ENCODE data around the gene RBKS. TPM values are rescaled to one million over a fixed set of nuclear protein-coding genes. Genes with fewer than 3 reads are reported as not detected.
A peak's percentile ranks its signal among the peaks of the same experiment; 100 is the strongest.
"Not testable (repeated sequence)": the region's sequence is repeated elsewhere in the genome, so short reads cannot be mapped to it uniquely, and the experiment has no call there.

Gene RBKS
- total RNA-seq, 1 donor from 2014 or later: 0.79 TPM

DNA sequence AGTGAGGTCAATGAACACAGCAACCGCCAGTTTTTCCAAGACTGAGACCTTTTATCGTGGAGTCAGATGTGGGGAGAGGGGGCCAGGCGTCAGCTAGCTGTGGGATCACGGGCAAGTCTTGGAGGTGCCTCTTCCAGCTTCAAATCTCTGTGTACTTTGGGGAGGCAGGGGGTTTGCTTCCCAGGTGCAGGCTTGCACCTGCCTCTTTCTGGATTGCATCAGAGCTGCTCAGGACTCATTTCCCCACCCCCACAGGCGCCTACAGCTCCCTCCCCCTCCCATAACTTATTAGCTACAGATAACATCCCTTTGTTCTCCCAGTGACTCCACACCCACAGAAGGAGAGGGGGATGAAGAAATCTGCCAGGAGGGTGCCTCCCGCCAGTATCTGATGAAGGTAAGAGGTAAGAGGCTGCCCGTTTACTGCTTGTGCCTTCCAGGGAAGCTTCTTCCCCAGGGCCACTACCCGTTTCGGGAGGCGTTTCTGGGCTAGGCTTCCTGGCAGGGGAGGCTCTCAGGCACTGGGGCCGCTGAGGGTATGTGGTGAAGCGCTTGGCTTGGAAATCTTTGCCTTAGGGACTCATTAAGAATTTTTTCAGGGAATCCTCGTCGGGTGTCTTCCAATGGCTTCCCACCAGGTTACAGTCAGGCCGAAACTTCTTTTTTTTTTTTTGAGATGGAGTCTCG, 137.5 kb downstream of the RBKS start:
- H3K4me3 ChIP-seq (ENCODE audit: low read depth, low read length): peak overlapping the region; percentile 37
- no peaks in the 10 kb centered on the region for H3K27me3 ChIP-seq (ENCODE audit: control insufficient read depth, insufficient read depth, low read length)
- no peaks in the 10 kb centered on the region for H3K36me3 ChIP-seq (ENCODE audit: control insufficient read depth, insufficient read depth, low read length)
- FAIRE-seq (no peak), DNase-seq (ENCODE audit: low read depth) (peak; percentile 57)
- TF ChIP-seq, protein P1, sequence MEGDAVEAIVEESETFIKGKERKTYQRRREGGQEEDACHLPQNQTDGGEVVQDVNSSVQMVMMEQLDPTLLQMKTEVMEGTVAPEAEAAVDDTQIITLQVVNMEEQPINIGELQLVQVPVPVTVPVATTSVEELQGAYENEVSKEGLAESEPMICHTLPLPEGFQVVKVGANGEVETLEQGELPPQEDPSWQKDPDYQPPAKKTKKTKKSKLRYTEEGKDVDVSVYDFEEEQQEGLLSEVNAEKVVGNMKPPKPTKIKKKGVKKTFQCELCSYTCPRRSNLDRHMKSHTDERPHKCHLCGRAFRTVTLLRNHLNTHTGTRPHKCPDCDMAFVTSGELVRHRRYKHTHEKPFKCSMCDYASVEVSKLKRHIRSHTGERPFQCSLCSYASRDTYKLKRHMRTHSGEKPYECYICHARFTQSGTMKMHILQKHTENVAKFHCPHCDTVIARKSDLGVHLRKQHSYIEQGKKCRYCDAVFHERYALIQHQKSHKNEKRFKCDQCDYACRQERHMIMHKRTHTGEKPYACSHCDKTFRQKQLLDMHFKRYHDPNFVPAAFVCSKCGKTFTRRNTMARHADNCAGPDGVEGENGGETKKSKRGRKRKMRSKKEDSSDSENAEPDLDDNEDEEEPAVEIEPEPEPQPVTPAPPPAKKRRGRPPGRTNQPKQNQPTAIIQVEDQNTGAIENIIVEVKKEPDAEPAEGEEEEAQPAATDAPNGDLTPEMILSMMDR (IDR thresholded peaks at IDR 0.05; ENCODE audit: insufficient read depth, low read length, severe bottlenecking): no peak

DNA sequence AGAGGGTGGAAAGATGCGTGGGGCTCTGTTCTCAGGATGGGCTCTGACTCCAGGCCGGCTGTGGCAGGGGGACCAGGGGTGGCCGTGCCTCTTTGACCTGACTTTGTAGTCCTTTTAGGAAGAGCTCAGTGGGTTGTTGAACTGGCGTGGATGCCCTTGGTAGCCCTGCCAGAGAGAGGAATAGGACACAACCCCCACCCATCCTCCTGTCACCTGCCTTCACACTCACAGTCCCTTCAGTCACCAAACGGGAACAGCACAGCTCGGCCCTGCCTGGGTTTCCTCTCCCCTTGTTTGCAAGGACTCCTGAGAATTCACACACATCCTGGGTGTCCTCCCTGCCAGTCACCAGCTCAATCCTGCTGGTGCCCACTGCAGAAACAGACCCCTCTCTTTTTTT, 138.8 kb downstream of the RBKS start:
- Histone ChIP-seq H3K36me3 (ENCODE audit: control insufficient read depth, insufficient read depth, low read length) (no peaks in the 10 kb centered on the region), H3K27me3 (ENCODE audit: control insufficient read depth, insufficient read depth, low read length) (no peaks in the 10 kb centered on the region), H3K4me3 (ENCODE audit: low read depth, low read length) (no peak overlapping the region)
- DNase-seq (ENCODE audit: low read depth): no peak
- TF ChIP-seq, protein P1 (IDR thresholded peaks at IDR 0.05; ENCODE audit: insufficient read depth, low read length, severe bottlenecking): no peak
- FAIRE-seq: no peak

DNA sequence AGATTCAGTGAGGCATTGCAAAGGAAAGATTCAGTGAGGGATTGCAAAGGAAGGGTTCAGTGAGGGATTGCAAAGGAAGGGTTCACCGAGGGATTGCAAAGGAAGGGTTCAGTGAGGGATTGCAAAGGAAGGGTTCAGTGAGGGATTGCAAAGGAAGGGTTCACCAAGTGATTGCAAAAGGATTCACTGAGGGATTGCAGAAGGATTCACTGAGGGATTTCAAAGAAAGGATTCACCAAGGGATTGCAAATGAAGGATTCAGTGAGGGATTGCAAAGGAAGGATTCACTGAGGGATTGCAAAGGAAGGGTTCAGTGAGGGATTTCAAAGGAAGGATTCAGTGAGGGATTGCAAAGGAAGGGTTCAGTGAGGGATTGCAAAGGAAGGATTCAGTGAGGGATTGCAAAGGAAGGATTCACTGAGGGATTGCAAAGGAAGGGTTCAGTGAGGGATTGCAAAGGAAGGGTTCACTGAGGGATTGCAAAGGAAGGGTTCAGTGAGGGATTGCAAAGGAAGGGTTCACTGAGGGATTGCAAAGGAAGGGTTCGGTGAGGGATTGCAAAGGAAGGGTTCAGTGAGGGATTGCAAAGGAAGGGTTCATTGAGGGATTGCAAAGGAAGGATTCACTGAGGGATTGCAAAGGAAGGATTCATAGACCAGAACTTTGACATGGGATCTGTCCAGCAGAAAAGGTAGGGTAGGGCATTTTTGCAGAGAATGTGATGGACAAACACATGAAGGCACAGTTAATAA, 141.2 kb downstream of the RBKS start:
- H3K36me3 ChIP-seq (ENCODE audit: control insufficient read depth, insufficient read depth, low read length); H3K4me3 ChIP-seq (ENCODE audit: low read depth, low read length); H3K27me3 ChIP-seq (ENCODE audit: control insufficient read depth, insufficient read depth, low read length); FAIRE-seq; DNase-seq (ENCODE audit: low read depth): not testable (repeated sequence)

DNA sequence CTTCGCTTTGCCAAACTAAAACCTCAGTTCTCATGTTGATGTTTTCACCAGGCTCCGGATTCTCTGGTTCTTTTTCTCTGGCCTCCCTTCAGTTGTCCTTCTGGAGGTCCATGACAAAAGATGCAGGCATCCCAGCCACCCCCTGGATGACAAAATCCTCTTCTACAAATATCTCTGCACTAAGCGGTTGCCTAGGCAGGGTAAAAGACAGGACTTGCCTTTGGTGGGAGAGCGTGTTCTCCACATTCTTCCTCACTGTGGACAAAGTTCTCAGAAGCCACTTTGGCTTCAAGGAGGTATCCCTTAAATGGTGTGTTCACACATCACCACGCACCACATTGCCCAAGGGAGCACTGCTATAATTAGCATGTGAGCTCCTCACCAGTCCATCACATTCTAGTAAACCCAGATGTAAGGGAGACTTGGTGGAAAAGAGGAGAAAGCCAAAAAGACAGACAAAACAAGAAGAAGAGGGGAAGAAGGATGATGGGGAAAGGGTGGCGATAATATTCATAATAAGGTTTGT, 142.3 kb downstream of the RBKS start:
- H3K27me3 ChIP-seq (ENCODE audit: control insufficient read depth, insufficient read depth, low read length): no peaks in the 10 kb centered on the region
- FAIRE-seq (no peak), DNase-seq (ENCODE audit: low read depth) (no peak)
- TF ChIP-seq, protein P1 (IDR thresholded peaks at IDR 0.05; ENCODE audit: insufficient read depth, low read length, severe bottlenecking): no peak
- H3K4me3 ChIP-seq (ENCODE audit: low read depth, low read length): no peak overlapping the region
- no peaks in the 10 kb centered on the region for H3K36me3 ChIP-seq (ENCODE audit: control insufficient read depth, insufficient read depth, low read length)

DNA sequence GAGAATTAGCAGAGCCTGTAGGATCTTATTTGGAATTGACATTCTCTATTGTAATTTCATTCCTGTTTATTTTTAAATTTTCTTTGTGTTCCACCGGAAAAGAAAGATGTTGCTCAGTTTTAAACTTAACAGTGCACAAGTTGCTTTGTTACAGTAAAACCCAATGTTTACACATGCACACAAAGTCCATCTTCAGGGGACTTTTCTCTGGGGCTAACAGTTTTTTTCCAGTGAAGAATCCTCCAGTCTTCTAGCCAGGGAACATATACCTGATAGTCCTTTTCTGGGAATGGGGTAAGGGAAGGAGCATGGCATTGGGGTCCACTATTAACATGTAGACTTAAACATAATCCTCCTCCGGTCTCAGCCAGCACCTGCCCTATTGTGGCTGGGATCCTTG, 143.9 kb downstream of the RBKS start:
- no peaks in the 10 kb centered on the region for H3K36me3 ChIP-seq (ENCODE audit: control insufficient read depth, insufficient read depth, low read length)
- no peak for FAIRE-seq
- H3K27me3 ChIP-seq (ENCODE audit: control insufficient read depth, insufficient read depth, low read length): no peaks in the 10 kb centered on the region
- no peak overlapping the region for H3K4me3 ChIP-seq (ENCODE audit: low read depth, low read length)
- TF ChIP-seq, protein P1 (IDR thresholded peaks at IDR 0.05; ENCODE audit: insufficient read depth, low read length, severe bottlenecking): no peak
- DNase-seq (ENCODE audit: low read depth): no peak

DNA sequence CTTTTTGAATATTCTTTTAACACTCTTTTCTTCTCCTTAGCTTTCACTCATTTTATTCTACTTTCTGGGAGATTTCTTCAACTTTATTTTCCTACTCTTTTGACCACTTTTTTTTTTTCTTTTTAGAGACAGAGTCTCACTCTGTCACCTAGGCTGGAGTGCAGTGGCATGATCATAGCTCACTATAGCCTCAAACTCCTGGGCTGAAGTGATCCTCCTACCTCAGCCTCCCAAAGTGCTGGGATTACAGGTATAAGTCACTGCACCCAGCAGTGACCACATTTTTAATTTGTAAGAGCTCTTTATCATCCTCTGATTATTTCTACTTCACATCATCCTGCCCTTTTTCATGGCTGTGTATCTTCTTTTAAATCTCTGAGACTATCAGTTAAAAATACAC, 144.7 kb downstream of the RBKS start:
- not testable (repeated sequence) for FAIRE-seq; DNase-seq (ENCODE audit: low read depth); H3K4me3 ChIP-seq (ENCODE audit: low read depth, low read length); H3K36me3 ChIP-seq (ENCODE audit: control insufficient read depth, insufficient read depth, low read length); H3K27me3 ChIP-seq (ENCODE audit: control insufficient read depth, insufficient read depth, low read length)

All from bronchial epithelial cell (primary cell).